H1 (cell line): ENCODE results near the gene TUT7. TPM values are rescaled to one million over a fixed set of nuclear protein-coding genes. Genes with fewer than 3 reads are reported as not detected.

ENCODE experiments used
- CTCF ChIA-PET: fragments of 300-600 bp; sonication (Branson Sonifier 250); formaldehyde crosslinking; loops from one replicate; lab custom pipeline; 2021; ENCODE audit not compliant: partially characterized antibody; lab: Charles Lee
- POLR2A ChIA-PET: fragments of 300-600 bp; sonication (Branson Sonifier 250); formaldehyde crosslinking; loops from one replicate; lab custom pipeline; 2021; ENCODE audit warnings: inconsistent platforms; ENCODE audit not compliant: partially characterized antibody; lab: Charles Lee
- DNase-seq, 2 experiments: peaks; one replicate each; pipeline versions ENCODE4 v3.0.0 to v3.0.0-alpha.2; 2010 to 2022; ENCODE audit warnings: low spot score in 2 of 2, low read depth in 1 of 2, mixed read lengths in 1 of 2
- FAIRE-seq: peaks from 2 replicates; lab custom pipeline; 2011; peaks lifted over from hg19 to GRCh38; lab: Jason Lieb, UNC
- H2AFZ ChIP-seq: 2 replicates; pipeline ENCODE4 v1.8.1; 2012; ENCODE audit warnings: low read length, inconsistent platforms
- H2AK5ac ChIP-seq: 2 replicates; pipeline ENCODE4 v1.6.1; 2013; ENCODE audit warnings: low read depth, low read length
- H2BK120ac ChIP-seq: replicated peaks from 2 replicates; pipeline ENCODE3; 2013; ENCODE audit warnings: low read depth, low read length, inconsistent platforms
- H2BK12ac ChIP-seq: 2 replicates; pipeline ENCODE4 v1.6.1; 2013; ENCODE audit warnings: low read depth, low read length
- H2BK15ac ChIP-seq: 2 replicates; pipeline ENCODE4 v1.6.1; 2013; ENCODE audit warnings: low read length
- H2BK20ac ChIP-seq: 2 replicates; pipeline ENCODE4 v1.6.1; 2013; ENCODE audit warnings: low read length
- H2BK5ac ChIP-seq: 2 replicates; pipeline ENCODE4 v1.6.1; 2013; ENCODE audit warnings: low read depth, low read length
- H3K14ac ChIP-seq: 2 replicates; pipeline ENCODE4 v1.6.1; 2013; ENCODE audit warnings: inconsistent platforms; ENCODE audit not compliant: insufficient read length
- H3K18ac ChIP-seq: 2 replicates; pipeline ENCODE4 v1.6.1; 2013; ENCODE audit warnings: low read length; ENCODE audit errors: extremely low read depth
- H3K23ac ChIP-seq: 2 replicates; pipeline ENCODE4 v1.6.1; 2013; ENCODE audit warnings: inconsistent platforms; ENCODE audit not compliant: insufficient read length
- H3K23me2 ChIP-seq: 2 replicates; pipeline ENCODE4 v1.6.1; 2013; ENCODE audit warnings: low read depth, low read length
- H3K27ac ChIP-seq: 2 replicates; pipeline ENCODE4 v1.6.1; 2011; ENCODE audit warnings: low read depth, low read length, inconsistent platforms
- H3K27me3 ChIP-seq, 4 experiments: replicated peaks in 1 of 4; 1 replicate in 1 of 4; 2 replicates in 3 of 4; pipeline versions ENCODE4 v1.6.1 to v1.8.1; 2011 to 2013; ENCODE audit warnings: low read length in 3 of 4, mild to moderate bottlenecking in 3 of 4, inconsistent platforms in 2 of 4, mixed read lengths in 2 of 4, moderate library complexity in 1 of 4; ENCODE audit not compliant: control insufficient read depth in 3 of 4, insufficient read depth in 3 of 4; ENCODE audit errors: extremely low read depth in 1 of 4
- H3K36me3 ChIP-seq, 4 experiments: 2 replicates each; pipeline versions ENCODE4 v1.6.1 to v1.8.1; 2011 to 2013; ENCODE audit warnings: mild to moderate bottlenecking in 4 of 4, low read length in 3 of 4, moderate library complexity in 2 of 4, control low read depth in 1 of 4, inconsistent platforms in 1 of 4; ENCODE audit not compliant: insufficient read depth in 4 of 4, control insufficient read depth in 2 of 4
- H3K4ac ChIP-seq: replicated peaks from 2 replicates; pipeline ENCODE3; 2013; ENCODE audit warnings: low read length, low read depth, mixed read lengths, inconsistent platforms; ENCODE audit not compliant: insufficient read length
- H3K4me1 ChIP-seq, 4 experiments: replicated peaks in 1 of 4; 1 replicate in 1 of 4; 2 replicates in 3 of 4; pipeline versions ENCODE4 v1.6.1 to v1.8.1; 2011 to 2013; ENCODE audit warnings: low read length in 3 of 4, inconsistent platforms in 2 of 4, mixed read lengths in 1 of 4; ENCODE audit not compliant: insufficient read depth in 4 of 4, control insufficient read depth in 3 of 4
- H3K4me2 ChIP-seq, 2 experiments: 2 replicates each; pipeline versions ENCODE4 v1.6.1 to v1.8.1; 2011 to 2013; ENCODE audit warnings: low read depth in 2 of 2, low read length in 2 of 2, control low read depth in 1 of 2, inconsistent platforms in 1 of 2, mild to moderate bottlenecking in 1 of 2; ENCODE audit not compliant: insufficient read depth in 1 of 2
- H3K4me3 ChIP-seq, 4 experiments: fragments of 200-600, 300-600 bp in 1 of 4; sonication (generic), shearing (Covaris generic), sonication (Bioruptor Twin) in 1 of 4; 2 replicates each; pipeline versions ENCODE4 v1.5.1 to v1.8.1; 2011 to 2016; ENCODE audit warnings: low read length in 4 of 4, low read depth in 3 of 4, control low read depth in 2 of 4, inconsistent platforms in 2 of 4, mild to moderate bottlenecking in 2 of 4, mixed read lengths in 1 of 4, moderate library complexity in 1 of 4; ENCODE audit not compliant: insufficient read depth in 2 of 4; ENCODE audit errors: extremely low read depth in 1 of 4
- H3K56ac ChIP-seq: replicated peaks from 2 replicates; pipeline ENCODE3; 2013; ENCODE audit warnings: low read depth, mild to moderate bottlenecking, mixed read lengths, low read length, inconsistent platforms; ENCODE audit not compliant: insufficient read length
- H3K79me1 ChIP-seq: 2 replicates; pipeline ENCODE4 v1.6.1; 2013; ENCODE audit warnings: low read depth, low read length, control low read depth
- H3K79me2 ChIP-seq, 2 experiments: 2 replicates each; pipeline versions ENCODE4 v1.6.1 to v1.8.1; 2012 to 2013; ENCODE audit warnings: low read length in 2 of 2, mild to moderate bottlenecking in 2 of 2, inconsistent platforms in 1 of 2; ENCODE audit not compliant: insufficient read depth in 2 of 2, control insufficient read depth in 1 of 2
- H3K9ac ChIP-seq, 4 experiments: replicated peaks in 1 of 4; 1 replicate in 1 of 4; 2 replicates in 3 of 4; pipeline versions ENCODE4 v1.6.1 to v1.8.1; 2011 to 2013; ENCODE audit warnings: low read depth in 3 of 4, low read length in 3 of 4, control low read depth in 2 of 4, mild to moderate bottlenecking in 2 of 4, moderate library complexity in 2 of 4, inconsistent platforms in 1 of 4; ENCODE audit errors: extremely low read depth in 1 of 4
- H3K9me3 ChIP-seq, 2 experiments: 2 replicates each; pipeline versions ENCODE4 v1.6.1 to v1.8.1; 2012 to 2013; ENCODE audit warnings: mild to moderate bottlenecking in 2 of 2, moderate library complexity in 2 of 2, control low read depth in 1 of 2, inconsistent platforms in 1 of 2, low read depth in 1 of 2, low read length in 1 of 2, mixed read lengths in 1 of 2; ENCODE audit not compliant: insufficient read depth in 2 of 2
- H4K20me1 ChIP-seq, 2 experiments: replicated peaks in 1 of 2; 2 replicates each; pipeline versions ENCODE3 to v1.8.1; 2011 to 2013; ENCODE audit warnings: inconsistent platforms in 2 of 2, low read length in 2 of 2, mild to moderate bottlenecking in 1 of 2; ENCODE audit not compliant: insufficient read depth in 2 of 2, control insufficient read depth in 1 of 2
- H4K5ac ChIP-seq: 2 replicates; pipeline ENCODE4 v1.6.1; 2013; ENCODE audit warnings: low read length, low read depth, mixed read lengths, inconsistent platforms; ENCODE audit not compliant: insufficient read length
- H4K8ac ChIP-seq: 2 replicates; pipeline ENCODE4 v1.8.0; 2013; ENCODE audit warnings: mild to moderate bottlenecking, moderate library complexity, low read length, inconsistent platforms; ENCODE audit not compliant: insufficient read depth; ENCODE audit errors: extremely low read depth
- H4K91ac ChIP-seq: replicated peaks from 2 replicates; pipeline ENCODE3; 2013; ENCODE audit warnings: low read length, mixed read lengths, inconsistent platforms; ENCODE audit not compliant: insufficient read length
- BACH1 ChIP-seq: IDR thresholded peaks from 2 replicates; pipeline ENCODE4 v1.6.1; 2012; ENCODE audit warnings: low read length, improper control_type of control experiment
- CHD1 ChIP-seq: IDR thresholded peaks from 2 replicates; pipeline ENCODE4 v1.6.1; 2012; ENCODE audit warnings: low read depth, low read length, improper control_type of control experiment
- FOSL1 ChIP-seq: IDR thresholded peaks from 2 replicates; pipeline ENCODE4 v1.6.1; 2011; ENCODE audit warnings: mild to moderate bottlenecking, low read depth, low read length, moderate library complexity; ENCODE audit not compliant: insufficient read depth
- GTF2F1 ChIP-seq: IDR thresholded peaks from 2 replicates; pipeline ENCODE4 v1.6.1; 2012; ENCODE audit warnings: low read depth, low read length, improper control_type of control experiment, borderline replicate concordance
- KDM4A ChIP-seq: IDR thresholded peaks from one replicate; pipeline ENCODE4 v1.7.1; 2012; ENCODE audit warnings: low read depth, mild to moderate bottlenecking, moderate library complexity, low read length, inconsistent platforms; ENCODE audit not compliant: severe bottlenecking
- MAFK ChIP-seq: IDR thresholded peaks from 2 replicates; pipeline ENCODE4 v1.6.1; 2012; ENCODE audit warnings: low read depth, mild to moderate bottlenecking, improper control_type of control experiment, low read length
- POLR2AphosphoS5 ChIP-seq: IDR thresholded peaks from 2 replicates; pipeline ENCODE4 v1.6.1; 2011; ENCODE audit warnings: low read depth, low read length
- RXRA ChIP-seq: IDR thresholded peaks from 2 replicates; pipeline ENCODE4 v1.6.1; 2011; ENCODE audit warnings: low read depth, mild to moderate bottlenecking, low read length, moderate library complexity; ENCODE audit not compliant: insufficient read depth
- SAP30 ChIP-seq: fragments of 300-600 bp; sonication (generic); IDR thresholded peaks from 2 replicates; pipeline ENCODE4 v1.7.1; 2012; ENCODE audit warnings: low read length, moderate library complexity, mild to moderate bottlenecking, inconsistent platforms; ENCODE audit not compliant: insufficient read depth, insufficient replicate concordance
- SP4 ChIP-seq: IDR thresholded peaks from 2 replicates; pipeline ENCODE4 v1.6.1; 2012; ENCODE audit warnings: low read length, inconsistent platforms
- TEAD4 ChIP-seq: IDR thresholded peaks from 2 replicates; pipeline ENCODE4 v1.6.1; 2012; ENCODE audit warnings: low read depth, low read length, inconsistent platforms, mixed read lengths
- USF2 ChIP-seq: IDR thresholded peaks from 2 replicates; pipeline ENCODE4 v1.6.1; 2011; ENCODE audit warnings: low read length, improper control_type of control experiment
- WGBS, 2 experiments: shearing (Covaris generic) in 1 of 2; methylation state at CpG; one replicate each; pipeline versions ENCODE4 v1.1.6 to v1.1.7; 2013 to 2015; ENCODE audit warnings: low lambda C conversion rate in 2 of 2, mixed read lengths in 2 of 2, inconsistent platforms in 1 of 2, low coverage in 1 of 2, missing lambda C conversion rate in 1 of 2; ENCODE audit not compliant: insufficient replicate concordance in 2 of 2, insufficient coverage in 1 of 2, insufficient read length in 1 of 2; ENCODE audit errors: extremely low coverage in 1 of 2, missing lambda C conversion rate in 1 of 2; 5-methylcytosine and 5-hydroxymethylcytosine counted together
- polyA plus RNA-seq, 7 experiments: library from polyadenylated mRNA; depleted of rRNA in 3 of 7; stranded (reverse) in 5 of 7; unstranded in 2 of 7; fragments of >200 nt in 5 of 7; fragments of 200-250 nt in 2 of 7; gene quantifications; 1 replicate in 5 of 7; 2 replicates in 1 of 7; 4 replicates in 1 of 7; pipeline versions ENCODE4 v1.2.1 to v1.2.3, GENCODE V29; 2011 to 2013; ENCODE audit warnings: missing spikeins in 2 of 7, mixed read lengths in 2 of 7
- total RNA-seq: library from RNA; stranded (reverse); fragmentation: NEBNext Ultra II Directional; extraction: Animal tissue kit (Norgen Biotek cat#: 25700); gene quantifications from 2 replicates; pipeline ENCODE4 v1.2.1, GENCODE V29; 2021

TUT7 gene
- total and polyA plus RNA-seq, 2 of the 8 experiments (the other 6 are each of a cell fraction or from before 2014, with no cell fraction given), result 4.8 to 19.3 TPM

- no peak overlapping the region for H2AFZ ChIP-seq
- peak overlapping the region in 1 of 4 experiments; percentile 34; a peak in 1 of 7 replicates for H3K9ac ChIP-seq
- H3K56ac ChIP-seq, result no peak overlapping the region
- no peak overlapping the region for H4K8ac ChIP-seq
- no peaks in the 10 kb centered on the region for H3K79me2 ChIP-seq
- peak; percentile 58 for FAIRE-seq
- H4K20me1 ChIP-seq, result no peaks in the 10 kb centered on the region
- H3K79me1 ChIP-seq, result no peaks in the 10 kb centered on the region
- H3K9me3 ChIP-seq, result no peaks in the 10 kb centered on the region
- H4K5ac ChIP-seq, result peak overlapping the region; percentile 61
- H3K14ac ChIP-seq, result no peak overlapping the region
- no peaks in the 10 kb centered on the region for H3K23me2 ChIP-seq
- H2BK5ac ChIP-seq, result no peak overlapping the region
- H4K91ac ChIP-seq, result no peak overlapping the region
- H2BK15ac ChIP-seq, result no peak overlapping the region
- no peak overlapping the region for H3K23ac ChIP-seq
- H3K36me3 ChIP-seq, result peaks cover 7 to 63% (median 29%) of the 10 kb centered on the region in 4 experiments; a peak in 7 of 8 replicates
- H3K27ac ChIP-seq, result peak overlapping the region; percentile 21
- no peak for DNase-seq
- no peak overlapping the region for H2BK12ac ChIP-seq
- ChIA-PET POLR2A (interaction anchor here (1.0 to 1.9 kb wide), 2 partner anchors 21 to 27 kb away, joined by 3 to 5 read pairs; partner anchors contain the start of gene ISCA1), CTCF (no interaction called here)
- no peak overlapping the region for H3K4ac ChIP-seq
- WGBS, 2 experiments, result 67% methylated on average over 4 of the region's 4 CpGs; no CpG with 5 or more reads in 1 of the 2 experiments
- no peak overlapping the region for H2AK5ac ChIP-seq
- peaks cover 0 to 12% (median 8%) of the 10 kb centered on the region in 4 experiments; a peak in 3 of 7 replicates for H3K4me1 ChIP-seq
- no peak overlapping the region; a peak in 1 of 8 replicates for H3K4me3 ChIP-seq
- H3K27me3 ChIP-seq, result no peaks in the 10 kb centered on the region
- H2BK120ac ChIP-seq, result no peak overlapping the region
- H3K18ac ChIP-seq, result no peak overlapping the region
- no peak overlapping the region for H2BK20ac ChIP-seq
- peak overlapping the region; percentile 6 to 8; a peak in 1 of 4 replicates for H3K4me2 ChIP-seq
- TF ChIP-seq MAFK, result peak; percentile 82
- TF ChIP-seq GTF2F1, result no peak
- no peak for TF ChIP-seq SP4
- TF ChIP-seq KDM4A, result no peak
- TF ChIP-seq SAP30, result no peak
- TF ChIP-seq FOSL1, result no peak
- no peak for TF ChIP-seq RXRA
- no peak for TF ChIP-seq TEAD4
- no peak for TF ChIP-seq USF2
- no peak for TF ChIP-seq CHD1
- TF ChIP-seq BACH1, result peak; percentile 82
- TF ChIP-seq POLR2AphosphoS5, result no peak
Measured at GRCh38 chr9:86303316-86303975, 50.8 kb downstream of the TUT7 start.
